Spleen (tissue), 7 donors: Measurements from ENCODE around the gene TACR2.

Experiments
- CTCF ChIP-seq, 11 experiments: fragments of 200-600 bp in 7 of 11; fragments of 450-650 bp in 4 of 11; sonication (generic) in 4 of 11; IDR thresholded peaks in 8 of 11; conservative IDR thresholded peaks in 3 of 11; 1 replicate in 7 of 11; 2 replicates in 4 of 11; pipeline versions ENCODE4 v1.4.0 to v1.8.0; 2016 to 2021; ENCODE audit warnings: antibody characterized with exemption in 11 of 11, inconsistent platforms in 4 of 11, mild to moderate bottlenecking in 1 of 11
- POLR2AphosphoS5 ChIP-seq, 3 donors: sonication (generic); formaldehyde crosslinking; IDR thresholded peaks; one replicate each; pipeline ENCODE4 v1.5.1; 2017; ENCODE audit warnings: antibody characterized with exemption in 3 of 3
- donor health status: DM: no; HTN: no; CAD: no; lungs with moderate emphysema.
- donor health status: DM: no; HTN: no; CAD: no.
- donor health status: DM: no; HTN: no; CAD: no.

DNA sequence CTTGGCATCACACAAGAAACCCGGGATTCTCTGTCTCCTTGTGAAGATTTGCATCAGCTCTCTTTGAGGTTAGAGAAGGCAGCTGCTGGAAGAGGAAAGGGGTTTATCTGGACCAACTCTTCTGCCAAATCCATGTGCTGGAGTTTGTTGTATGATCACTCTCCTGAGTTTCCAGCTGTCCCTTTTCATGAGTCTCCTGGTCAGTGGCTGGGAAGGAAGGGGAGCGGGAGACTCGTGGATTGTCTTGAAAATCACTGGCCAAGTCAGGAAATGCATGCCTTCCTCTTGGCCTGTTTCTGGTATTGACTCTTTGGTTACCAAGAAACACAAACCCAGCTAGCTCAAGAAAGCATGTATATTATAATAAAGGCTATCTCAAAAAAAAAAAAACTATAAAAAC is 38.8 kb downstream of the TACR2 start:
- TF ChIP-seq CTCF (IDR thresholded peaks at IDR 0.05 in 8 of 11, conservative IDR thresholded peaks at IDR 0.05 in 3 of 11) (no peak), POLR2AphosphoS5 (IDR thresholded peaks at IDR 0.05) (no peak)
